Naive thymus-derived CD4-positive, alpha-beta T cell (primary cell): ENCODE results near the gene PAX7. TPM values are rescaled to one million over a fixed set of nuclear protein-coding genes. Genes with fewer than 3 reads are reported as not detected.

Experiments used
- ATAC-seq: fragments of 150-1000 bp; cut with Tn5 transposase; 2 replicates; pipeline ENCODE4 v1.10.0; 2021; ENCODE audit warnings: mild to moderate bottlenecking, moderate library complexity
- CTCF ChIA-PET: fragments of 350-600 bp; sonication (Branson Sonifier 250); formaldehyde crosslinking; loops from one replicate; lab custom pipeline; 2021; ENCODE audit warnings: antibody characterized with exemption; lab: Charles Lee
- POLR2A ChIA-PET: fragments of 350-600 bp; sonication (Branson Sonifier 250); formaldehyde crosslinking; loops from one replicate; lab custom pipeline; 2021; ENCODE audit warnings: antibody characterized with exemption, inconsistent platforms; lab: Charles Lee
- DNase-seq, 9 donors: peaks; one replicate each; pipeline versions ENCODE4 v3.0.0 to v3.0.0-alpha.2; 2020 to 2022; ENCODE audit warnings: mixed read lengths in 1 of 9
- H3K27ac ChIP-seq: one replicate; pipeline ENCODE4 v1.7.0; 2013; ENCODE audit warnings: mild to moderate bottlenecking, low read depth, low read length, moderate library complexity
- H3K27me3 ChIP-seq, 2 donors: one replicate each; pipeline ENCODE4 v1.7.0; 2013; ENCODE audit warnings: low read length in 2 of 2, mild to moderate bottlenecking in 2 of 2, moderate library complexity in 2 of 2; ENCODE audit not compliant: control insufficient read depth in 2 of 2, insufficient read depth in 2 of 2
- H3K36me3 ChIP-seq, 3 experiments: 1 replicate in 2 of 3; 2 replicates in 1 of 3; pipeline ENCODE4 v1.7.0; 2013; ENCODE audit warnings: low read length in 3 of 3, mild to moderate bottlenecking in 3 of 3, moderate library complexity in 1 of 3; ENCODE audit not compliant: insufficient read depth in 3 of 3, control insufficient read depth in 2 of 3
- H3K4me1 ChIP-seq, 2 donors: one replicate each; pipeline ENCODE4 v1.7.0; 2013; ENCODE audit warnings: low read length in 2 of 2, mild to moderate bottlenecking in 2 of 2, moderate library complexity in 1 of 2; ENCODE audit not compliant: control insufficient read depth in 2 of 2, insufficient read depth in 2 of 2
- H3K4me3 ChIP-seq: 2 replicates; pipeline ENCODE4 v1.7.0; 2013; ENCODE audit warnings: mild to moderate bottlenecking, low read length
- H3K9me3 ChIP-seq, 3 experiments: 1 replicate in 2 of 3; 2 replicates in 1 of 3; pipeline ENCODE4 v1.7.0; 2013; ENCODE audit warnings: low read length in 3 of 3; ENCODE audit not compliant: control insufficient read depth in 2 of 3
- H3K27ac Mint-ChIP-seq, 9 donors: one replicate each; pipeline ENCODE4 v1.8.0; 2020 to 2022; ENCODE audit warnings: mixed read lengths in 9 of 9, mild to moderate bottlenecking in 8 of 9, moderate library complexity in 5 of 9, inconsistent platforms in 2 of 9
- H3K27me3 Mint-ChIP-seq, 5 donors: one replicate each; pipeline ENCODE4 v1.8.0; 2021 to 2022; ENCODE audit warnings: mixed read lengths in 5 of 5, mild to moderate bottlenecking in 1 of 5
- H3K36me3 Mint-ChIP-seq, 5 donors: one replicate each; pipeline ENCODE4 v1.8.0; 2020 to 2022; ENCODE audit warnings: mixed read lengths in 5 of 5, mild to moderate bottlenecking in 3 of 5, inconsistent platforms in 1 of 5
- H3K4me1 Mint-ChIP-seq, 7 donors: one replicate each; pipeline ENCODE4 v1.8.0; 2020 to 2022; ENCODE audit warnings: mixed read lengths in 7 of 7, mild to moderate bottlenecking in 3 of 7, inconsistent platforms in 1 of 7
- H3K4me3 Mint-ChIP-seq, 10 donors: one replicate each; pipeline ENCODE4 v1.8.0; 2020 to 2022; ENCODE audit warnings: mild to moderate bottlenecking in 10 of 10, mixed read lengths in 10 of 10, moderate library complexity in 6 of 10, inconsistent platforms in 2 of 10
- H3K9me3 Mint-ChIP-seq, 11 donors: one replicate each; pipeline ENCODE4 v1.8.0; 2020 to 2022; ENCODE audit warnings: mixed read lengths in 11 of 11, mild to moderate bottlenecking in 4 of 11, inconsistent platforms in 1 of 11, moderate library complexity in 1 of 11
- intact Hi-C, 2 donors: fragments of 100-400 bp; cut with micrococcal nuclease; formaldehyde crosslinking; loops; one replicate each; pipeline ENCODE4 v1.15.1; 2023
- polyA plus RNA-seq, 2 donors: library from polyadenylated mRNA; unstranded; fragments of 300-500 nt; fragmentation: Illumina TruSeq; gene quantifications; one replicate each; pipeline ENCODE4 v1.2.3, GENCODE V29; 2021
- total RNA-seq, 6 experiments: library from RNA in 5 of 6; stranded (reverse) in 5 of 6; gene quantifications; 1 replicate in 5 of 6; 2 replicates in 1 of 6; pipeline ENCODE4 v1.2.3 and lab custom pipeline; 2021 to 2026

Gene PAX7
- total and polyA plus RNA-seq, 7 experiments from 2014 or later = not detected

GRCh38 chr1:18618546-18619466, 11.8 kb upstream of the PAX7 start:
- CTCF ChIA-PET = interaction anchor here (0.6 kb wide), 1 partner anchor 63 kb away, joined by 3 read pairs; no protein-coding TSS in a partner anchor

GRCh38 chr1:18619467-18619835, 11.2 kb upstream of the PAX7 start:
- H3K27me3 ChIP-seq = no peaks in the 10 kb centered on the region
- no peak overlapping the region for H3K4me3 Mint-ChIP-seq
- intact Hi-C loops = no loop called here
- no peak for DNase-seq
- no peaks in the 10 kb centered on the region for H3K9me3 ChIP-seq
- no peaks in the 10 kb centered on the region for H3K36me3 ChIP-seq
- ChIA-PET CTCF (no interaction called here), POLR2A (no interaction called here)
- H3K27me3 Mint-ChIP-seq = peaks cover 13 to 48% (median 46%) of the 10 kb centered on the region in 5 donors
- ATAC-seq = no peak
- H3K4me1 Mint-ChIP-seq = no peaks in the 10 kb centered on the region
- H3K4me3 ChIP-seq = no peak overlapping the region
- H3K9me3 Mint-ChIP-seq = peaks cover 0 to 3% (median 0%) of the 10 kb centered on the region in 11 donors
- no peak overlapping the region for H3K27ac Mint-ChIP-seq
- H3K4me1 ChIP-seq = no peaks in the 10 kb centered on the region
- no peak overlapping the region for H3K27ac ChIP-seq
- H3K36me3 Mint-ChIP-seq = no peaks in the 10 kb centered on the region

More at GRCh38 chr1:18618546-18619466, 11.8 kb upstream of the PAX7 start:
- Mint-ChIP-seq H3K36me3 (no peaks in the 10 kb centered on the region), H3K4me1 (no peaks in the 10 kb centered on the region), H3K4me3 (no peak overlapping the region), H3K27ac (no peak overlapping the region), H3K9me3 (peaks cover 0 to 3% (median 0%) of the 10 kb centered on the region in 11 donors), H3K27me3 (peaks cover 11 to 46% (median 41%) of the 10 kb centered on the region in 5 donors)
- Histone ChIP-seq H3K36me3 (no peaks in the 10 kb centered on the region), H3K27me3 (no peaks in the 10 kb centered on the region), H3K4me1 (no peaks in the 10 kb centered on the region), H3K4me3 (no peak overlapping the region), H3K27ac (no peak overlapping the region), H3K9me3 (no peaks in the 10 kb centered on the region)
- POLR2A ChIA-PET = no interaction called here
- ATAC-seq (no peak), DNase-seq (no peak)
- intact Hi-C loops = no loop called here

- Histone ChIP-seq H3K27ac (no peak overlapping the region), H3K4me1 (peaks cover 0 to 8% of the 10 kb centered on the region in 2 donors), H3K27me3 (peaks cover 0 to 35% of the 10 kb centered on the region in 2 donors), H3K36me3 (no peaks in the 10 kb centered on the region), H3K9me3 (no peaks in the 10 kb centered on the region), H3K4me3 (no peak overlapping the region)
- ATAC-seq (no peak), DNase-seq (no peak)
- Mint-ChIP-seq H3K36me3 (peaks cover 0 to 10% (median 4%) of the 10 kb centered on the region in 5 donors), H3K27me3 (peaks cover 85 to 92% (median 90%) of the 10 kb centered on the region in 5 donors), H3K27ac (no peak overlapping the region), H3K9me3 (peaks cover 0 to 4% (median 0%) of the 10 kb centered on the region in 11 donors), H3K4me3 (no peak overlapping the region), H3K4me1 (peaks cover 3 to 28% (median 24%) of the 10 kb centered on the region in 7 donors)
- ChIA-PET CTCF (no interaction called here), POLR2A (no interaction called here)
- intact Hi-C loops = no loop called here
Measured at GRCh38 chr1:18628511-18628910, 2.1 kb upstream of the PAX7 start.

GRCh38 chr1:18629659-18630510, 761 bp upstream of the PAX7 start:
- Histone ChIP-seq H3K36me3 (no peaks in the 10 kb centered on the region), H3K27me3 (peaks cover 0 to 49% of the 10 kb centered on the region in 2 donors), H3K27ac (no peak overlapping the region), H3K4me3 (no peak overlapping the region), H3K9me3 (no peaks in the 10 kb centered on the region), H3K4me1 (peaks cover 0 to 8% of the 10 kb centered on the region in 2 donors)
- H3K4me1 Mint-ChIP-seq = peaks cover 3 to 38% (median 24%) of the 10 kb centered on the region in 7 donors
- peak overlapping the region in 8 of 10 donors; percentile 25 to 73 (median 56) for H3K4me3 Mint-ChIP-seq
- peaks cover 0 to 10% (median 4%) of the 10 kb centered on the region in 5 donors for H3K36me3 Mint-ChIP-seq
- intact Hi-C loops = loop anchor here (2.0 kb wide), 1 partner anchor 15 kb away; no protein-coding TSS in a partner anchor
- POLR2A ChIA-PET = no interaction called here
- peaks cover 85 to 94% (median 92%) of the 10 kb centered on the region in 5 donors for H3K27me3 Mint-ChIP-seq
- DNase-seq = no peak
- peaks cover 0 to 4% (median 0%) of the 10 kb centered on the region in 11 donors for H3K9me3 Mint-ChIP-seq
- CTCF ChIA-PET = no interaction called here
- ATAC-seq = no peak
- H3K27ac Mint-ChIP-seq = peak overlapping the region in 1 of 9 donors; percentile 79

- Mint-ChIP-seq H3K36me3 (peaks cover 0 to 4% (median under 1%) of the 10 kb centered on the region in 5 donors), H3K4me3 (peak overlapping the region in 9 of 10 donors; percentile 23 to 75 (median 53)), H3K27me3 (peaks cover 83 to 94% (median 90%) of the 10 kb centered on the region in 5 donors), H3K4me1 (peaks cover 6 to 51% (median 38%) of the 10 kb centered on the region in 7 donors), H3K9me3 (peaks cover 0 to 5% (median 0%) of the 10 kb centered on the region in 11 donors), H3K27ac (peak overlapping the region in 1 of 9 donors; percentile 79)
- CTCF ChIA-PET = no interaction called here
- no peaks in the 10 kb centered on the region for H3K9me3 ChIP-seq
- peaks cover 0 to 61% of the 10 kb centered on the region in 2 donors for H3K27me3 ChIP-seq
- no peak overlapping the region for H3K4me3 ChIP-seq
- ATAC-seq (no peak), DNase-seq (no peak)
- no peak overlapping the region for H3K27ac ChIP-seq
- H3K4me1 ChIP-seq = peaks cover 0 to 8% of the 10 kb centered on the region in 2 donors
- POLR2A ChIA-PET = no interaction called here
- intact Hi-C loops = loop anchor here (2.0 kb wide), 1 partner anchor 13 kb away; no protein-coding TSS in a partner anchor
- no peaks in the 10 kb centered on the region for H3K36me3 ChIP-seq
Measured at GRCh38 chr1:18631496-18632217, 1.0 kb downstream of the PAX7 start.

- H3K27me3 ChIP-seq = peaks cover 0 to 63% of the 10 kb centered on the region in 2 donors
Measured at GRCh38 chr1:18632218-18632588, 1.6 kb downstream of the PAX7 start.

More at GRCh38 chr1:18632218-18632588, 1.6 kb downstream of the PAX7 start:
- Mint-ChIP-seq H3K4me1 (peaks cover 6 to 56% (median 41%) of the 10 kb centered on the region in 7 donors), H3K27ac (peak overlapping the region in 2 of 9 donors; percentile 22 to 79), H3K36me3 (peaks cover 0 to 4% (median 0%) of the 10 kb centered on the region in 5 donors), H3K27me3 (peaks cover 83 to 94% (median 90%) of the 10 kb centered on the region in 5 donors), H3K4me3 (peak overlapping the region in 8 of 10 donors; percentile 22 to 75 (median 53)), H3K9me3 (peaks cover 0 to 6% (median 0%) of the 10 kb centered on the region in 11 donors)
- Histone ChIP-seq H3K4me1 (peaks cover 0 to 9% of the 10 kb centered on the region in 2 donors), H3K27ac (no peak overlapping the region), H3K4me3 (no peak overlapping the region), H3K9me3 (no peaks in the 10 kb centered on the region), H3K36me3 (no peaks in the 10 kb centered on the region)
- ChIA-PET CTCF (no interaction called here), POLR2A (no interaction called here)
- intact Hi-C loops = no loop called here
- DNase-seq = no peak
- no peak for ATAC-seq
